Dedifferentiated amniotic fluid mesenchymal stem cell (primary cell): ENCODE data around the gene FBXL19.
"Not testable (repeated sequence)": the region's sequence is repeated elsewhere in the genome, so short reads cannot be mapped to it uniquely, and the experiment has no call there.

Source experiments
- DNase-seq: peaks from one replicate; pipeline ENCODE4 v3.0.0-alpha.2; 2016; ENCODE audit errors: extremely low spot score

FBXL19 gene

DNA sequence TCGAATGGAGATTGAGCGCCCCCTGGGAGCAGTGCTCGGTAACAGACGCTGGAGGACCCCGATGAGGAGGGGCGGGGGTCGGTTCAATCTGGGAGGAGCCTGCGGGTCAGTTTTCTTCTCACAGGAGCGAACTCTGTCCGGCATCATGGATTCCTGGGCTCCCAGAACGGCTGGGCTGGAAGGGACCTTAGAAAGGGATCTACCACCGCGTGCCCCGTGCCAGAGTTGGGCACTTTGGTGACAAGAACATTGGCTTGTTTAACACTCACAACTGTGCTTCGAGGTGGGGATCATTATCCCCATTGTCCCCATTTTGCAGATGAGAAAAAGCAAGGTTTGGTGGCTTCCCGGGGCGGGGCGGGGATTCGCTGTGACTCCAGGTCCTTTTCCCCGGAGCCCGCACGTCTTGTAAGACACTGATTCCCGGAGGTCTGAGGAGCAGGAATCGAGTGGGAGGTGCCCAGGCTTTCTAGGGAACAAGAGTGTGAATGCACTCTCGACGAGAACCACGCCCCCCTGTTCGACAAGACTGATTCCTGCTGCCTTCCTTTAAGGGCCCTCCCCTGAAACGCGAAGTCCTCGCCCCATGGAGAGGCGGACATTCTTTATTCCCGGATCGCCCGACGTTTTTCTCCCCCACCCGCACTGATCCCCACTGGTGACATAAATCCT lies 1.5 kb upstream of the FBXL19 start:
- DNase-seq, result peak; percentile 83

DNA sequence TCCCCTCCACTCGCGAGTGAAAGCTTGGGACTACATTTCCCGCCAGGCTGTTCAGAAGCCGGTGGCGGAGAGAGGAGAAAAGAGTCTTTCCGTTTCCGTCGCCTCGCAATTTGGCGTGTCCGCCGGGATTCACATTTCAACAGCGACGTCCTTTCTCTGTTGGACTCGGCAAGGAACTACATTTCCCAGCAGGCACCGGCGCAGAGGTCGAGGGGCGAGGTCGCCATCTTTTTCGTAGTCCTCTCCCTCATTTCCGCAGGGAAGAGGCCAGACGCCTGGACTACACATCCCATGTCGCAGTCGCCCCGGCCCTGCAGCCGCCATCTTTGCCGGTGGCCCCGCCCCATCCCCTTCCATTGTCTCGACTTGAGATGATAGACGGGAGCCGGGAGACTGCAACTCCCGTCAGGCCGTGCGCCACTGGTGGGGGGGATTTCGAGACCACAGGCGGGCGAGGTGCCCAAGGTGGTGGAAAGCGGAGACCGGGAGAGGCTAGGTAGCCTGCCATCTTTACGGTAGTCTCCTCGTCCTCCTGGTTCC lies 882 bp upstream of the FBXL19 start:
- peak; percentile 99 for DNase-seq

DNA sequence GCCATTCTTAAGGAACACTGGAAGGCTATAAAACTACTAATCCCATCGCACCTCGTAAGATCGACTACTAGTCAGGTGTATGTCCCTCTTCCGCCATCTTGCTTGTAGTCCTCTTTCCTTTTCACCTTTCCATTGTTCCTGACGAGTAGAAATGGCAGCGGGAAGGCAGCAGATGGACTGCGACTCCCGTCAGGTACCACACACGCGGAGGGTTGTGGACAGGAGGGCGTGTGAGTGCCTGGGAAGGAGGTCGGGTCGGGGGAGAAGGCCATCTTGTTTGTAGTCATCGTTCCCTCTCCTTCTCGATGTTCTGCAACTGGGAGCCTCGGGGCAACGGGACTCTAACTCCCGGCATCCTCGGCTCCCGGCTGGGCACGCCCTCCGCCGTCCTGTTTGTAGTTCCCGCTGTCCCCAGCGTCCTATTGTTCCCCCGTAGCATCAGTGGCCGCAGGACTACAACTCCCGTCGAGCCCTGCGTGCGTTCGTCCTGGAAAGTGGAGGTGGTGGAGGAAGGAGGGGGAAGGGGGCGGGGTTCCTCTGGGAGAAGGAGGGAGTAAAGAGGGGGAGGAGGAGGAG lies 324 bp upstream of the FBXL19 start:
- peak; percentile 100 for DNase-seq

DNA sequence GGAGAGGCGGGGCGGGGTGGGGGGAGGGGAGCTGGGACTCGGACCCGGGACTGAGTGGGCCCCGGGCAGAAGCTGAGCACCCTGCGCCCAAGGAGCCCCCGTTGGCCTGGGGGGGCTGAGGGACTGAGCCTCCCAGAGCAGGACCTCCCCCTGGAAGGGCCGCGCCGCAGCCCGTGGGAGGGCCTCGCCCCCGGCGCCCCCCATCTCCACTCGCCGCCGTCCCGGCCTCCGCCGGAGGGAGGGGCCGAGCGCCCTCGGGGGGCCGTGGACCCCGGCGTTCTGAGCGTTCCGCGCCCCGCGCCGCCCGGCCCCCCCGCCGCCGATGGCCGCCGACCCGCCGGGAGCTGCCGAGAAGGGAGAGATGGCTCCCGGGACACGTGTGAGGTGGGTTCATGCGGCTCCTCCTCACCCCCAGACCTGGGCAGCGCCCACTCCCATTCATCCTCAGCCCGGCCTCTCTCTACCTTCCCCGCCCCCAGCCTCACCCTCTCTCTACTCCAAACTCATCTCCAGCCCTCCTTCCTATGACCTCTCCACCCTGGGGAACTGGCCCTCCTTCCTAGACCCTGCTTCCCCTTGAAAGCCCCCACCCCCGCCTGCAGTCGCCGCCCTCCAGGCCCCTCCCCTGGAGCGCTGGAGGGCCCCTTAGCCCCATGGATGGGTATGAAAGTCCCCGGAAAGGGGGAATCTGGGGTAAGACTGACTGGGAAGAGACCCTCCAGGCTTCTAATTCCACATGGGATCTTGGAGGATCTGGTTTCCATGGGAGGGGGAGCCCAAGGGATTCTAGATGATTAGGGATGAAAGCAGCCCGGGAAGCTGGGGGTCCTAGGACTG lies 922 bp downstream of the FBXL19 start:
- no peak for DNase-seq

DNA sequence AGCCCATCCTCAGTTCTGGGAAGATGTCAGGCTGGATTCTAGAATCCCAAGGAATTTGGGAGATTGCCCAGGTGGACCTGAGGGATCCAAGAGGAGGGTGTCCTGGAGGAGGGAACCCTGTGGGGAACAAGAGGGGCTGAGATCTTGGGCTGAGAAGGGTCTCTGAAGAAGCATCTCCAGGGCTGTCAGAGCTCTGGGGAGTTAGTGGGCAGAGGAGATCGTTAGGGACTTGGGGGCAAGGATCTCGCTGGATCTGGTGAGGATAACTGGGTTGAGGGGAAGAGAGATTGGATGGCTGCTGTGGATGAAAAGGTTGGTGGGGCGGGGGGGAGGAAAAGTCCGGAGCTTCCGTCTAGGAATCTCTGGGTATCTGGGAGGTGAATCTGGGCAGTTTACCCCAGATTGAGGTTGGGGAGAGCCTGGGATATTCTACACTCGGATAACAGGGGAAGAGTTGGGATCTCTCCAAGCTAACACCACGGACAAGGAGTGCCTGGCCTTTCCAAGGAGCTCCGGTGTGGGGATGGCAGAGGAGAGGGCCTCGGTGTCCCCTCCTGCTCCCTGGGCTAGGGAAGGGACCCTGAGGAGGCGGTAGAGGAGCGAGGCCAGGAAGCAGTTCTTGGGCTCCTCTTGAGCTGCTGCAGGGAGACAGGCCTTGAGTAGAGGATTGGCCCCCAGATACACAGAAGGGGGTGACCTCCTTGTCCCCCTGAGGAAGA lies 1.7 kb downstream of the FBXL19 start:
- no peak for DNase-seq

DNA sequence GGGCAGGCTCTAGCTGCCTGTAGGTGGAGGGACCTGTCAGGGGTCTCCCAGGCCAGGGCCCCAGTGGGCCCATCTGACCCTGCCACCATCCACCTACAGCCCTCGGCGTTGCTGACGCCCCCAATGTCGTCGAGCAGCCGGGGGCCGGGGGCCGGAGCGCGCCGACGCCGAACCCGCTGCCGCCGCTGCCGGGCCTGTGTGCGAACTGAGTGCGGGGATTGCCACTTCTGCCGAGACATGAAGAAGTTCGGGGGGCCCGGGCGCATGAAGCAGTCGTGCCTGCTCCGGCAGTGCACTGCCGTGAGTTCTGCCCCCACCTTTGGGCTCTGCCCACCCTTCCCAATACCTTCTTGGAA lies 2.2 kb downstream of the FBXL19 start:
- no peak for DNase-seq

DNA sequence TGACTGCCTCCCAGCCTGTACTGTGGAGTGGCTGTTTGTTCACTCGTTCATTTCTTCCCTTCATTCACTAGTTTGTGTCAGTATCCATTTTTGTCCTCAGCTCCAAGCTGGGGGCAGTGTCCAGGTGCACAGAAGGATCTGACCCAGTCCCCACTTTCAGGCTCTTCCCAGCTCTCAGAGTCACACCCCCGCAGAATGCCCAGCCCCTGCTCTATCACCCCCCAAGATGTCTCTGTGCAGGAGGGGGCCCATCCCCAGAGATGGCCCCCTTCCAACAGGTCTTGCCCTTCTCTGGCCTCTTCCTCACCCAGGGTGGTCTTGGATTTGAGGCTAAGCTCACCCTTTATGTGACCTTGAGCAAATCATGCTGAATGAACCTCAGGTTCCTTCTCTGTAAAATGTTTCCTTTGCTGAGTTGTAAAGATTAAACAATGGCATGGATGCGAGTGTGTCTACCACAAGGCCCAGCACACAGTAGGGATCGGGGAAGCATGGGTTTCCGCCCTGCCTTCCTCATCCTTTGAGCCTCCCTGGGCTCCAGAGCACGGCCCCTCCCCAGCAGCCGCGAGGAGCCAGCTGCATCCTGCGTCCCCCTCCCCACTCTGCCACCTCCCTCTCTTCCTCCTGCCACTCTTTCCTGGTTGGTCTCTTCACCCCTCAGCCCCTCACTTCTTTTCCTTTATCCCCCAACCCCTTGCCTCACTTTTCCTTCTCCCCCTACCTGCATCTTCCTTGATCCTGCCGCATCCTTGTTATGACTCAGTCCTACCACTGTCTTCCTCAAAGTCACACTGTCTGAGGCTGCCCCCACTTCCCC lies 2.8 kb downstream of the FBXL19 start:
- no peak for DNase-seq

DNA sequence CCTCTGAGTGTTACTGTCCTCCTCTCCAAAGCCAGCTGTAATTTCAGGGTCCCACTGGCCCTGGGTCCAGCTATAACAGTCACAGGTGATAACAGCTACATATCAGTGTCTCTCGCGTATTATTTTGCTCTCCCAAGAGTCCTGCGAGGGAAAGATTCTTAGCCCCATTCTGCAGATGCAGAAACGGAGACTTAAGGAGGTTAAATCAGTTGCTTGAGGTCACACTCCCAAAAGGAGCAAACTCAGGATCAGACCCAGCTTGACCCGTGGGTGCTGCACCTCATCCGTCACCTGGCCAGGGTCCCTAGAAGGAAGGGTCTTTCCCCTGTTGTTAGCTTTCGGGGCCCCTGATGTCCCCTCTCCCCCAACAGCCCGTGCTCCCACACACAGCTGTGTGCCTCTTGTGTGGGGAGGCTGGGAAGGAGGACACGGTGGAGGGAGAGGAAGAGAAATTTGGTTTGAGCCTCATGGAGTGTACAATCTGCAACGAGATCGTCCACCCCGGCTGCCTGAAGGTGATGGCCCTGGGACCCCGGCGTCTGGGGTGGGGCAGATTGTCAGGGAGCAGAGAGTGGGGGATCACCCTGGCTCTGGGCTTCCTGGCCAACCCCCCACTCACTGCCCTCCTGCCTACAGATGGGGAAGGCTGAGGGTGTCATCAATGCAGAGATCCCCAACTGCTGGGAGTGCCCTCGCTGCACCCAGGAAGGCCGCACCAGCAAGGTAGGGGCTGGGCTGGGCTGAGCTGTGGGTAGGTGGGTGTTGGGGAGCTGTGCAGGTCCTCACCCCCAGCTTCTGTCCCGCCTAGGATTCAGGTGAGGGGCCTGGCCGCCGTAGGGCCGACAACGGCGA lies 3.8 kb downstream of the FBXL19 start:
- DNase-seq, result no peak

DNA sequence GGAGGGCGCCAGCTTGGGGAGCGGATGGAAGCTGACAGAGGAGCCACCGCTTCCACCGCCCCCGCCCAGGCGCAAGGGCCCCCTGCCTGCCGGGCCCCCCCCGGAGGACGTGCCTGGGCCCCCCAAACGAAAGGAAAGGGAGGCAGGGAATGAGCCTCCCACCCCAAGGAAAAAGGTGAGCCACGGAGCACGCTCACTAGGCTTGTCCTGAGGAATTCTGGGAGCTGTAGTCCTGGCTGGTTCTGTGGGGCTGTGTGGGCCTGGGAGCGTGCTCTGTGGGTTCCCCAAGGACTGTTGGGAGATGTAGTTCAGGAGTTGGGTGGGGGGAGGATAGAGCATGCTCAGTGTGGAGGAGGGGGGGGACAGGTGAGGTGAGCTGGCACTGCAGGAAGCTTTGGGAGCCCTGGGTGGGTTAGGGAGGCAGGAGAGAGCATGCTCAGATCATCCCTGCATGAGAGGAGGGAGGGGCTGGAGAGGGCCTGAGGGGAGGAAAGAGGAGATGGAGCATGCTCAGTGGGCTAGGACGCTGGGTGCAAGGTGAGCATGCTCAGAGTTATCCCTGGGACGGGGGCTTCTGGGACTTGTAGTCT lies 4.5 kb downstream of the FBXL19 start:
- DNase-seq, result no peak

DNA sequence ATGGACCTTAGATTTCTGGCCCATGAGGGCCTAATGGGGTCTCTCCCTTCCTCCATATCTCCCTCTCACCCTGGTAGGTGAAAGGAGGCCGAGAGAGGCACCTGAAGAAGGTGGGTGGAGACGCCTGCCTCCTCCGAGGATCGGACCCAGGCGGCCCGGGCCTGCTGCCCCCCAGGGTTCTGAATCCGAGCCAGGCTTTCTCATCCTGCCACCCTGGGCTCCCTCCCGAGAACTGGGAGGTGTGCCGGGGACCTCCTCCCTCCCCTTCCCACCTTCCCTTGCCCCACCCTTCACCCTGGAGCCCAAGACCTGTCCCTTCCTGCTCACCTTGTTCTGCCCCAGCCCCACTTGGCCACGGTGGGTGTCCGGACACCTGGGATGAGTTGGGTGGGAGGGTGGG lies 5.0 kb downstream of the FBXL19 start:
- DNase-seq, result no peak

DNA sequence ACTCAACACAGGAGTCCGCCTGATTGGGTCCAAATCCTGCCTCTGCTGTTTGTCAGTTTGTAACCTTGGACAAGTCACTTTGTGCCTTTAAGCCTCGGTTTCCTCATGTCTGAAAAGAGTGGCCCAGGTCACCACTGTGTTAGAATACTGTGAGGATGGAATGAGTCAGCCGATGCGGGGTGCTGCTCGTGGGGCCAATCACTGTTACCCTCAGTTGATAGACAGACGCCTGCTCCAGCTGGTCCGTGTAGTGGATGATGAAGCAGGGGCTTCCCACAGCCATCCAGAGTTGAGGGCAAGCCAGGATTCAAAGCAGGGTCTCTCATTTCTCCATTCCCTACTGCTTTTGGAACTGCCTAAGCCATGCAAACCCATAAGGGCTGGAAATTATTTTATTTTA lies 5.8 kb downstream of the FBXL19 start:
- no peak for DNase-seq

DNA sequence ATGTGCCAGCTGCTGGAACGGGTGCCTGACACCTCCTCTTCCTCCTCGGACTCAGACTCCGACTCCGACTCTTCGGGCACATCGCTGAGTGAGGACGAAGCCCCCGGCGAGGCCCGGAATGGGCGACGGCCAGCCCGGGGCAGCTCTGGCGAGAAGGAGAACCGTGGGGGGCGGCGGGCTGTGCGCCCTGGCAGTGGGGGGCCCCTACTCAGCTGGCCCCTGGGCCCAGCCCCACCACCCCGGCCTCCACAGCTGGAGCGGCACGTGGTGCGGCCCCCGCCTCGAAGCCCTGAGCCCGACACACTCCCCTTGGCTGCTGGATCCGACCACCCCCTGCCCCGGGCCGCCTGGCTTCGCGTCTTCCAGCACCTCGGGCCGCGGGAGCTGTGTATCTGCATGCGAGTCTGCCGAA lies 6.8 kb downstream of the FBXL19 start:
- no peak for DNase-seq

DNA sequence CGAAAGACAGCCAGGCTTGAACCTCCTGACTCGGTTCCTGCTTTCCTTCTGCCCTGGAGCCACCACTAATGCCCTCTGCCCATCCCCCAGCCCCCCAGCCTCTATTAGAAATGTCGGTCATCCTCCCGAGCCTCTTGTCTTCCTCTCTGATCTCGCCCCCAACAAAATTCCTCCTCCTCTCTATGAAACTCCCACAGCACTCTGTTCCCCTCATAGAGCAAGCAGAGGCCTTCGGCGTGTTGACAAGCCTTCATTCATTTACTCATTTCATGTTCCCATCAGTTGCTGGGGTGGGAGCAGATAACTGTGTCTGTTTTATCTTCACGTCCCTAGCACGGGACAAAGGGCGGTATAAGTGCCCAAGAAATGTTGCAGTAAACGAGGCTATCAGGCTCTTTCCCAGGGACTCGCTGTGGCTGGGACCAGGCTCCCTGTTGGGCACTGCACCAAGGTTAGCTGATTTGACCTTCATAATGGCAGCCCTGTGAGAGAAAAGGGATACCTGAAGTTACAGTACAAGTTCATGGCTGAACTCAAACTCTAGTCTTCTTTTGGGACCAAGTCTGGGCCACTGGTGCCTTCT lies 7.8 kb downstream of the FBXL19 start:
- no peak for DNase-seq

DNA sequence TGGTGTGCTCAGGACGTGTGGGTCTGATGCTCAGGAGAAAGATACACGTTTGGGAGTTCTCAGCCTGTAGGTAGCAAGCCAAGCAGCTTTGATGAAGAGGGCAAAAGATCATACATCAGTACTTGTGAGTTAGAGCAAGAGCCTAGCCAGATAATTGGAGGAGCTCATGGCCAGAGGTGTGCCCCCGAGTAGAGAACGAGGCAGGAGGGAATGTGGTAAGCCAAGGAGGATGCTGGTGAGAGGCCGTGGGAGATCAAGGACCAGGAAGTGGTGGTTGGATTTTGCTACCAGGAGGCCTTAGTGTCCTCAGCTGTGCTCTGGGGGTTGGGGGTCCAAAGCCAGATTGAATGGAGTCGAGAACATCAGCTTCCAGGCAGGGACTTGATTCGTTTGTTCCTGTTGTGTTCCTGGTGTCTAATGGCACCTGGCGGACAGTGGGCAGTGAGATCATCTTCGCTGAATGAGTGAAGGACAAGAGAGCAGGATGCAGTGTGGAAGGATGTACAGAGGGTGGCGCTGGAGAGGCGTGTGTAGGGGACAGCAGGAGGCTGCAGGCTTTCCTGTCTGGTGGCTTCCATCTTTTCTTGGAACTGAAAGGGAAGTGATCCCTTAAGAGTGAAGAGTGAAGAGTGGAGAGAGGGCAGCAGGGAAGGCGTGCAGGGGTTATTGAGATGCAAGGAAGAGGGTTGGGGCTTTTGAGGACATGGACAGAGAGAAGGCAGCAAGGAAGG lies 11.6 kb downstream of the FBXL19 start:
- no peak for DNase-seq

DNA sequence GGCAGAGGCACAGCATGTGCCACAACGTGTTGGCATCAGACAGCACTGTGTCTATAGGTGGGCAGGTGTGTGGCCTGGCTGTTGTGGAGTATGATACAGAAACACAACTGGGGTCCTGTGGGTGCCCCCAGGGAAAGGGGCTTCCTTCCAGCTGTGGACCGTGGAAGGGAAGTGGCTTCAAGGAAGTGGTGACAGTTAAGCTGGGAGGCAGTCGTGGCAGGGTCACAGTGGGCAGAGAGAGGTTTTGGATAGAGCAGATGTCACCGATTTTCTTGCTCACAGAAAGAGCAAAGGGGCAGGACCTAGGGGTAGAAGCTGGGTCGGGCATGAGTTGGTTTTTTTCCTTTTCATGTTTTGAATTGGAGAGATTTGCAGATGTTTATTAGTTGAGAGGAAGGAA lies 14.3 kb downstream of the FBXL19 start:
- no peak for DNase-seq

DNA sequence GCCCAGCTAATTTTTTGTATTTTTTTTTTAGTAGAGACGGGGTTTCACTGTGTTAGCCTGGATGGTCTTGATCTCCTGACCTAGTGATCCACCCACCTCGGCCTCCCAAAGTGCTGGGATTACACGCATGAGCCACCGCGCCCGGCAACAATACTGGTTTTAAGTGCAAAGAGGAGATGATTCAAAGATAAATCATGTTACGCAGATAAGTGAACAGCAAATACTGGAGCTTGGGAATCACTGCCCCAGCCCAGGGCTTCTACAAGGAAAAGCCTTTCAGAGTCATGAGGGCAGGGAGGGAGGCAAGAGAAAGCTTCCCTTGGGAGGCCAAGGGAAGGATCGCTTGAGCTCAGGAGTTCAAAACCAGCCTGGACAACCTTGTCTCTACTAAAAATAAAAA lies 16.2 kb downstream of the FBXL19 start:
- not testable (repeated sequence) for DNase-seq

DNA sequence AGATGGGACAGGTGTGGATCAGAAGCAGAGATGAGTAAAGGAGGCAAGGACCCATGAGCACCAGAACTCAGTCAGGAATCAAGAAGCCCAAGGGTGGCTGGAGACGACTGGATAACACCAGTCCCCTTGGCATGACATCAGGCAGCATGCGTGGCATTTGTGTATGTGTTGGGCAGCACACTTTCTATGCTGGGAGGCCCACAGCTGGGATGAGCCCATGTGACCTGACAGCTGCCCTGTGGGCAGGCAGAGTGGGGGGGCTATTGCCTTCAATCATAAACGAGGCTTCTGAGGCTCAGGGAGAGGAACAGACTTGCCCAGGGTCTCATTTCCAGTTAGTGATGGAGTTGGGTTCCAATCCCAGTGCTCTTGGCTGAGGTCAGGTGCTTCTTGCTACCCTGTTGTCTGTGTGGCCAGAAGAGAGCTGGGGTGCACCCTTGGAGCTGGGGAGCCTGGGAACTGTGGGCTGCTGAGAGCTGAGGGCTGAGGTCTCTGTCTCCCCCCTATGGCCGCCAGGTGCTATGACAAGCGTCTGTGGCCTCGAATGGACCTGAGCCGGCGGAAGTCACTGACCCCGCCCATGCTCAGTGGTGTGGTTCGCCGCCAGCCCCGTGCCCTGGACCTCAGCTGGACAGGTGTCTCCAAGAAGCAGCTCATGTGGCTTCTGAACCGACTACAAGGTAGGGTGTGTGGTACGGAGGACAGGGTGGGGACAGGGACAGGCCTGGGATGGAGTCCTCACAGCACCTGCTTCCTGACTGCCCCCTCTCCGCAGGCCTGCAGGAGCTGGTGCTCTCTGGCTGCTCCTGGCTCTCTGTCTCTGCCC lies 18.4 kb downstream of the FBXL19 start:
- no peak for DNase-seq

DNA sequence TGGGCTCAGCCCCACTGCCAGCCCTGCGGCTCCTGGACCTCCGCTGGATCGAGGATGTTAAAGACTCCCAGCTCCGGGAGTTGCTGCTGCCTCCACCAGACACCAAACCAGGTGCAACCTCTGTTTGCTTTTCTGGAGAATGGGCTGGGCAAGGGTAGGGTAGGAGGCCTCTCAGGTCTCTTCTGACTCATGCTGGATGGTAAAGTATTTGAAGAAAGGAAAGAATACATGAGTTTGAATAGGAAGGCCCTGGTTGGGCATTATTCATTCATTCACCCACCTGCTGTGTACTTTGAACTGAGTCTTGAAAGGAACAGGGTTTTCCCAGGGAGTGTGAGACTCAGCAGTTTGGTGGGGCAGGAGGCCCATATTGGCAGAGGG lies 19.0 kb downstream of the FBXL19 start:
- DNase-seq, result no peak
